OCI-LY7 (cell line): ENCODE data around the gene PES1. TPM values are rescaled to one million over a fixed set of nuclear protein-coding genes. Genes with fewer than 3 reads are reported as not detected.
A peak's percentile ranks its signal among the peaks of the same experiment; 100 is the strongest.

Source experiments
- BruUV-seq: library from RNA; stranded (reverse); fragments of 400-500 nt; replicated peaks from 2 replicates; lab custom pipeline; 2021; lab: Mats Ljungman, UMichigan
- CTCF ChIA-PET: fragments of 300-600 bp; sonication (Branson Sonifier 250); formaldehyde crosslinking; loops from one replicate; lab custom pipeline; 2022; ENCODE audit warnings: antibody characterized with exemption; ENCODE audit not compliant: unreplicated experiment; lab: Charles Lee
- POLR2A ChIA-PET: fragments of 300-600 bp; sonication (Branson Sonifier 250); formaldehyde crosslinking; loops from one replicate; lab custom pipeline; 2022; ENCODE audit warnings: antibody characterized with exemption; lab: Charles Lee
- DNase-seq: peaks from one replicate; pipeline ENCODE4 v3.0.0-alpha.2; 2015; ENCODE audit warnings: low spot score
- H2AFZ ChIP-seq: fragments of 200-600 bp; sonication (generic), shearing (Covaris generic); 2 replicates; pipeline ENCODE4 v1.6.1; 2014; ENCODE audit warnings: mild to moderate bottlenecking, antibody characterized with exemption, low read length, moderate library complexity
- H3K27ac ChIP-seq: fragments of 200-600 bp; sonication (generic); 2 replicates; pipeline ENCODE4 v1.5.1; 2014; ENCODE audit warnings: mixed run types, low read depth, mild to moderate bottlenecking, moderate library complexity, low read length, inconsistent platforms; ENCODE audit not compliant: poor library complexity, severe bottlenecking
- H3K36me3 ChIP-seq: fragments of 200-600 bp; sonication (generic); 2 replicates; pipeline ENCODE4 v1.6.1; 2014; ENCODE audit warnings: mild to moderate bottlenecking, antibody characterized with exemption, low read length, moderate library complexity, mixed read lengths; ENCODE audit not compliant: insufficient read depth
- H3K4me1 ChIP-seq: fragments of 200-600 bp; sonication (generic); 2 replicates; pipeline ENCODE4 v1.5.1; 2014; ENCODE audit warnings: mild to moderate bottlenecking, low read length; ENCODE audit not compliant: insufficient read depth, poor library complexity, severe bottlenecking
- H3K4me2 ChIP-seq: fragments of 200-600 bp; sonication (generic); 2 replicates; pipeline ENCODE4 v1.6.1; 2014; ENCODE audit warnings: mild to moderate bottlenecking, low read length
- H3K4me3 ChIP-seq: fragments of 200-600 bp; sonication (generic); 2 replicates; pipeline ENCODE4 v1.5.1; 2014; ENCODE audit warnings: mild to moderate bottlenecking, low read depth, low read length; ENCODE audit not compliant: poor library complexity, severe bottlenecking
- H3K79me2 ChIP-seq: fragments of 200-600 bp; sonication (generic); 2 replicates; pipeline ENCODE4 v1.6.1; 2016; ENCODE audit warnings: low read depth, mild to moderate bottlenecking, low read length, moderate library complexity, mixed read lengths; ENCODE audit not compliant: insufficient read depth
- H3K9me2 ChIP-seq: fragments of 200-600 bp; sonication (generic); 2 replicates; pipeline ENCODE4 v1.6.1; 2016; ENCODE audit warnings: mild to moderate bottlenecking, low read length, mixed read lengths; ENCODE audit not compliant: insufficient read depth
- H3K9me3 ChIP-seq: fragments of 200-600 bp; sonication (generic); 2 replicates; pipeline ENCODE4 v1.6.1; 2014; ENCODE audit warnings: mild to moderate bottlenecking, mixed run types, low read length, mixed read lengths
- H4K20me1 ChIP-seq: fragments of 200-600 bp; sonication (generic); 2 replicates; pipeline ENCODE4 v1.6.1; 2014; ENCODE audit warnings: mild to moderate bottlenecking, antibody characterized with exemption, low read length, moderate library complexity, mixed read lengths; ENCODE audit not compliant: insufficient read depth
- EZH2phosphoT487 ChIP-seq: fragments of 200-600 bp; sonication (generic); IDR thresholded peaks from 2 replicates; pipeline ENCODE4 v1.6.1; 2018; ENCODE audit warnings: low read depth, borderline replicate concordance, mild to moderate bottlenecking, mixed run types, antibody characterized with exemption, low read length, moderate library complexity, mixed read lengths
- intact Hi-C: fragments of 100-400 bp; cut with micrococcal nuclease; formaldehyde crosslinking; loops from one replicate; pipeline ENCODE4 v1.10.0; 2022; ENCODE audit not compliant: unreplicated experiment
- total RNA-seq, 2 experiments: library from RNA; depleted of rRNA in 1 of 2; stranded (reverse); fragments of >200 nt in 1 of 2; shearing (Covaris generic) in 1 of 2; gene quantifications; 2 replicates each; pipeline ENCODE4 v1.2.3, GENCODE V29; 2014 to 2022
- TF ChIP-seq, protein P1 (sequence below): fragments of 200-600 bp; sonication (generic); conservative IDR thresholded peaks from 2 replicates; pipeline ENCODE4 v1.5.1; 2014; ENCODE audit warnings: mild to moderate bottlenecking, antibody characterized with exemption, low read length, moderate library complexity, mixed read lengths

The PES1 gene
- total RNA-seq, 2 experiments from 2014 or later, result 78.2 to 107 TPM

DNA sequence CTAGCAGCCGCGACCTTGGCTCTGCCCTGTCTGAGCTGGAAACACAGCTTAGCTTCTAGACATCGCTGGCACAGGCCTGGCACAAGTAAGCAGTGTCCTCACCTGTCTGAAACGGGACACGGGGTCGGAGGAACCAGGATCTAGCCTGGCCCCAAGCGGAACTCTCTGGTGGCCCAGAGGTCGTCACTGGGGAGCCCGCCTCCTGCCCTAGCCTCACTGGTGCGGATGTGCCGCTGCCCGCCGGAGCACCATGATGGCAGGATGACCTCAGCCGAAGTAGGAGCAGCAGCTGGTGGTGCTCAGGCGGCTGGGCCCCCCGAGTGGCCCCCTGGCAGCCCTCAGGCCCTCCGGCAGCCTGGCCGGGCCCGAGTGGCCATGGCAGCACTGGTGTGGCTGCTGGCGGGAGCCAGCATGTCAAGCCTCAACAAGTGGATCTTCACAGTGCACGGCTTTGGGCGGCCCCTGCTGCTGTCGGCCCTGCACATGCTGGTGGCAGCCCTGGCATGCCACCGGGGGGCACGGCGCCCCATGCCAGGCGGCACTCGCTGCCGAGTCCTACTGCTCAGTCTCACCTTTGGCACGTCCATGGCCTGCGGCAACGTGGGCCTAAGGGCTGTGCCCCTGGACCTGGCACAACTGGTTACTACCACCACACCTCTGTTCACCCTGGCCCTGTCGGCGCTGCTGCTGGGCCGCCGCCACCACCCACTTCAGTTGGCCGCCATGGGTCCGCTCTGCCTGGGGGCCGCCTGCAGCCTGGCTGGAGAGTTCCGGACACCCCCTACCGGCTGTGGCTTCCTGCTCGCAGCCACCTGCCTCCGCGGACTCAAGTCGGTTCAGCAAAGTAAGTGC lies 44.7 kb upstream of the PES1 start:
- H2AFZ ChIP-seq, result peak overlapping the region; percentile 72
- peak; percentile 61 for DNase-seq
- H3K4me1 ChIP-seq, result peaks cover 16% of the 10 kb centered on the region
- H3K79me2 ChIP-seq, result no peaks in the 10 kb centered on the region
- peak overlapping the region; percentile 93 for H3K4me2 ChIP-seq
- no peaks in the 10 kb centered on the region for H4K20me1 ChIP-seq
- H3K4me3 ChIP-seq, result peak overlapping the region; percentile 74
- H3K9me2 ChIP-seq, result no peaks in the 10 kb centered on the region
- CTCF ChIA-PET, result no interaction called here
- H3K9me3 ChIP-seq, result no peaks in the 10 kb centered on the region
- no peaks in the 10 kb centered on the region; the same call in 1 of the 2 replicates for H3K36me3 ChIP-seq
- POLR2A ChIA-PET, result interaction anchor here (0.6 kb wide), 1 partner anchor 185 kb away, joined by 3 read pairs; no protein-coding TSS in a partner anchor
- TF ChIP-seq, protein P1, sequence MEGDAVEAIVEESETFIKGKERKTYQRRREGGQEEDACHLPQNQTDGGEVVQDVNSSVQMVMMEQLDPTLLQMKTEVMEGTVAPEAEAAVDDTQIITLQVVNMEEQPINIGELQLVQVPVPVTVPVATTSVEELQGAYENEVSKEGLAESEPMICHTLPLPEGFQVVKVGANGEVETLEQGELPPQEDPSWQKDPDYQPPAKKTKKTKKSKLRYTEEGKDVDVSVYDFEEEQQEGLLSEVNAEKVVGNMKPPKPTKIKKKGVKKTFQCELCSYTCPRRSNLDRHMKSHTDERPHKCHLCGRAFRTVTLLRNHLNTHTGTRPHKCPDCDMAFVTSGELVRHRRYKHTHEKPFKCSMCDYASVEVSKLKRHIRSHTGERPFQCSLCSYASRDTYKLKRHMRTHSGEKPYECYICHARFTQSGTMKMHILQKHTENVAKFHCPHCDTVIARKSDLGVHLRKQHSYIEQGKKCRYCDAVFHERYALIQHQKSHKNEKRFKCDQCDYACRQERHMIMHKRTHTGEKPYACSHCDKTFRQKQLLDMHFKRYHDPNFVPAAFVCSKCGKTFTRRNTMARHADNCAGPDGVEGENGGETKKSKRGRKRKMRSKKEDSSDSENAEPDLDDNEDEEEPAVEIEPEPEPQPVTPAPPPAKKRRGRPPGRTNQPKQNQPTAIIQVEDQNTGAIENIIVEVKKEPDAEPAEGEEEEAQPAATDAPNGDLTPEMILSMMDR, result peak; percentile 47
- no peak for TF ChIP-seq EZH2phosphoT487
- H3K27ac ChIP-seq, result peak overlapping the region; percentile 12
- intact Hi-C loops, result loop anchor here (10.0 kb wide), 1 partner anchor 448 kb away; the partner anchor contains the start of gene SMTN
- BruUV-seq, result no TSS peak

GRCh38 chr22:30635273-30636225 lies 43.8 kb upstream of the PES1 start, which contains the start of gene SLC35E4:
Gene SLC35E4 (plus strand): TSS chr22:30635781. CDS start chr22:30636451, 670 bp downstream.
- Histone ChIP-seq H3K4me2 (peak within 1 kb of the TSS; percentile 93), H3K4me3 (peak within 1 kb of the TSS; percentile 74), H2AFZ (peak within 1 kb of the TSS; percentile 95), H3K4me1 (peaks cover 16% of the 10 kb centered on the region), H3K9me3 (no peaks in the 10 kb centered on the region), H3K79me2 (no peaks in the 10 kb centered on the region), H3K27ac (peak within 1 kb of the TSS; percentile 32), H4K20me1 (no peaks in the 10 kb centered on the region), H3K36me3 (no peaks in the 10 kb centered on the region; the same call in 1 of the 2 replicates), H3K9me2 (no peaks in the 10 kb centered on the region)
- intact Hi-C loops, result loop anchor here (1.0 to 10.0 kb wide), 2 partner anchors 120 to 449 kb away; partner anchors contain the start of gene SMTN
- peak; percentile 91 for DNase-seq
- POLR2A ChIA-PET, result interaction anchor here (0.6 to 0.9 kb wide), 3 partner anchors 48 to 119 kb away, joined by 3 to 7 read pairs (median 5); no protein-coding TSS in a partner anchor
- CTCF ChIA-PET, result interaction anchor here (0.6 to 1.1 kb wide), 5 partner anchors 31 to 169 kb away, joined by 3 to 4 read pairs (median 3); no protein-coding TSS in a partner anchor
- BruUV-seq, result no TSS peak
- TF ChIP-seq EZH2phosphoT487, result no peak
- TF ChIP-seq, protein P1, result no peak
